Neural cell (in vitro differentiated cells): Measurements from ENCODE around the gene CLK3.

Experiments used
- CTCF ChIP-seq: fragments of 450-650 bp; IDR thresholded peaks from 2 replicates; pipeline ENCODE4 v1.5.1; 2014; ENCODE audit warnings: antibody characterized with exemption, mild to moderate bottlenecking, moderate library complexity; ENCODE audit not compliant: poor library complexity, severe bottlenecking
- EZH2 ChIP-seq: fragments of 200-600, 300-800 bp; shearing (Covaris generic), sonication (generic); IDR thresholded peaks from 2 replicates; pipeline ENCODE4 v1.6.1; 2014; ENCODE audit warnings: antibody characterized with exemption, low read length, borderline replicate concordance, mild to moderate bottlenecking; ENCODE audit not compliant: insufficient read depth, poor library complexity, severe bottlenecking
- POLR2AphosphoS5 ChIP-seq: IDR thresholded peaks from 2 replicates; pipeline ENCODE4 v1.6.1; 2012
- RAD21 ChIP-seq: fragments of 450-650 bp; conservative IDR thresholded peaks from 2 replicates; pipeline ENCODE4 v1.6.1; 2014; ENCODE audit warnings: antibody characterized with exemption, mild to moderate bottlenecking, moderate library complexity
- TAF1 ChIP-seq: IDR thresholded peaks from 2 replicates; pipeline ENCODE4 v1.6.1; 2012; ENCODE audit warnings: low read depth

GRCh38 chr15:74605795-74606150, 9.9 kb upstream of the CLK3 start:
- TF ChIP-seq EZH2 (no peak), CTCF (no peak), POLR2AphosphoS5 (no peak), RAD21 (no peak), TAF1 (no peak)
